ENCODE measurements around the gene KLHL2. TPM values are rescaled to one million over a fixed set of nuclear protein-coding genes. Genes with fewer than 3 reads are reported as not detected.

Gene KLHL2
- total and polyA plus RNA-seq, 9 of the 15 experiments (the other 6 are each of a cell fraction or from before 2014, with no cell fraction given) = 2.5 to 11.3 (median 6.1) TPM

DNA sequence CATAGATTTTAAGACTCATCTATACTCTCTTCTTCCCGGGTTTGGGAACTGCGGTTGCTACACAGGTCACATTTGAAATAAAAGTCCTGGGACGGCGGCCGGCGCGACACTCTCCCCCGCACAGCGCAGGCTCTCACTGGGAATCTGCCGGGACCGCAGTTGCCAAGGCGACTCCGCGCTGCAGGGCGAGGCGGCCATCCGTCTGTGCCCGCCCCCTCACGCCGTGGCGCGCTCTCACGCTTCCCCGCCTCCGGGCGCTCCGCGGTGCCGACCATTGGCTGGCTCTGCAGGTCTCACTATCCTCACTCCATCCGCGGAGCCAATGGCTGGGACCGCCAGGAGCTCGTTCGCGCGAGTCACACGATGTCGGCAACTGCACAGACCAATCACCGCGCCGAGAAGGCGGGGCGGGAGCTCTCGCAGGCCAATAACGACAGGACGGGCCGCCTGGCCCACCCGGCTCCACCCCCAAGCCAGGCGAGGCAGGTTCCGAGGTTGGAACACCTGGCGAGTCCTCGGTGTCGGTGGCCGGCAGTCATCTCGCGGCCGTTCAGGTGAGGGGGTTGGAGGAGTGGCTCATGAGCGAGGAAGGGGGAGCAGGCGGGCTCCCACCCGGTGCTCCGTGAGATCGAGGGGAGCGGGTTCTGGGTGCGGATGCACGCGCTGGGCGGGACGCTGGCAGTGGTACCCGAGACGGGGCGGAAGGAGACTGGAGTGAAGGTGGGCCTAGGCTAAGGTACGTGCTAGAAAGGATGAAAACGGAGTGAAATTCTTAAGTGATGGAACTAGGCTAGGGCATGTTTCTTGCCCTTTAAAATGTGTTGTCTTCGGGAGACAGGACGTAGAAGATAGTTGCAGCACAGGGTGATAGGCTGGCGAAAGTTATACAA, 120.1 kb downstream of the KLHL2 start, which contains the start of gene MSMO1 (continued):
- TF ChIP-seq MYC (IDR thresholded peaks at IDR 0.05; ENCODE audit: low read depth, low read length) (peak; percentile 77), MYC (CRISPR knock-in tag; IDR thresholded peaks at IDR 0.05; ENCODE audit: borderline replicate concordance, low read depth) (no peak), NONO (IDR thresholded peaks at IDR 0.05; ENCODE audit: low read depth in 2 of 2, low read length in 1 of 2) (no peak), ZNF444 (CRISPR knock-in tag; IDR thresholded peaks at IDR 0.05) (no peak), ZNF217 (CRISPR knock-in tag; IDR thresholded peaks at IDR 0.05) (no peak), ZNF311 (CRISPR knock-in tag; IDR thresholded peaks at IDR 0.05) (no peak), NR2F6 (CRISPR knock-in tag; IDR thresholded peaks at IDR 0.05) (no peak), NCOA6 (IDR thresholded peaks at IDR 0.05) (no peak), NFRKB (IDR thresholded peaks at IDR 0.05; ENCODE audit: low read depth) (peak; percentile 74)
- TF ChIP-seq, protein P1, sequence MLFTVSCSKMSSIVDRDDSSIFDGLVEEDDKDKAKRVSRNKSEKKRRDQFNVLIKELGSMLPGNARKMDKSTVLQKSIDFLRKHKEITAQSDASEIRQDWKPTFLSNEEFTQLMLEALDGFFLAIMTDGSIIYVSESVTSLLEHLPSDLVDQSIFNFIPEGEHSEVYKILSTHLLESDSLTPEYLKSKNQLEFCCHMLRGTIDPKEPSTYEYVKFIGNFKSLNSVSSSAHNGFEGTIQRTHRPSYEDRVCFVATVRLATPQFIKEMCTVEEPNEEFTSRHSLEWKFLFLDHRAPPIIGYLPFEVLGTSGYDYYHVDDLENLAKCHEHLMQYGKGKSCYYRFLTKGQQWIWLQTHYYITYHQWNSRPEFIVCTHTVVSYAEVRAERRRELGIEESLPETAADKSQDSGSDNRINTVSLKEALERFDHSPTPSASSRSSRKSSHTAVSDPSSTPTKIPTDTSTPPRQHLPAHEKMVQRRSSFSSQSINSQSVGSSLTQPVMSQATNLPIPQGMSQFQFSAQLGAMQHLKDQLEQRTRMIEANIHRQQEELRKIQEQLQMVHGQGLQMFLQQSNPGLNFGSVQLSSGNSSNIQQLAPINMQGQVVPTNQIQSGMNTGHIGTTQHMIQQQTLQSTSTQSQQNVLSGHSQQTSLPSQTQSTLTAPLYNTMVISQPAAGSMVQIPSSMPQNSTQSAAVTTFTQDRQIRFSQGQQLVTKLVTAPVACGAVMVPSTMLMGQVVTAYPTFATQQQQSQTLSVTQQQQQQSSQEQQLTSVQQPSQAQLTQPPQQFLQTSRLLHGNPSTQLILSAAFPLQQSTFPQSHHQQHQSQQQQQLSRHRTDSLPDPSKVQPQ (CRISPR knock-in tag; IDR thresholded peaks at IDR 0.05; ENCODE audit: borderline replicate concordance) = no peak
- TF ChIP-seq, protein P2, sequence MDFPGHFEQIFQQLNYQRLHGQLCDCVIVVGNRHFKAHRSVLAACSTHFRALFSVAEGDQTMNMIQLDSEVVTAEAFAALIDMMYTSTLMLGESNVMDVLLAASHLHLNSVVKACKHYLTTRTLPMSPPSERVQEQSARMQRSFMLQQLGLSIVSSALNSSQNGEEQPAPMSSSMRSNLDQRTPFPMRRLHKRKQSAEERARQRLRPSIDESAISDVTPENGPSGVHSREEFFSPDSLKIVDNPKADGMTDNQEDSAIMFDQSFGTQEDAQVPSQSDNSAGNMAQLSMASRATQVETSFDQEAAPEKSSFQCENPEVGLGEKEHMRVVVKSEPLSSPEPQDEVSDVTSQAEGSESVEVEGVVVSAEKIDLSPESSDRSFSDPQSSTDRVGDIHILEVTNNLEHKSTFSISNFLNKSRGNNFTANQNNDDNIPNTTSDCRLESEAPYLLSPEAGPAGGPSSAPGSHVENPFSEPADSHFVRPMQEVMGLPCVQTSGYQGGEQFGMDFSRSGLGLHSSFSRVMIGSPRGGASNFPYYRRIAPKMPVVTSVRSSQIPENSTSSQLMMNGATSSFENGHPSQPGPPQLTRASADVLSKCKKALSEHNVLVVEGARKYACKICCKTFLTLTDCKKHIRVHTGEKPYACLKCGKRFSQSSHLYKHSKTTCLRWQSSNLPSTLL (IDR thresholded peaks at IDR 0.05) = no peak
- TF ChIP-seq, protein P3, sequence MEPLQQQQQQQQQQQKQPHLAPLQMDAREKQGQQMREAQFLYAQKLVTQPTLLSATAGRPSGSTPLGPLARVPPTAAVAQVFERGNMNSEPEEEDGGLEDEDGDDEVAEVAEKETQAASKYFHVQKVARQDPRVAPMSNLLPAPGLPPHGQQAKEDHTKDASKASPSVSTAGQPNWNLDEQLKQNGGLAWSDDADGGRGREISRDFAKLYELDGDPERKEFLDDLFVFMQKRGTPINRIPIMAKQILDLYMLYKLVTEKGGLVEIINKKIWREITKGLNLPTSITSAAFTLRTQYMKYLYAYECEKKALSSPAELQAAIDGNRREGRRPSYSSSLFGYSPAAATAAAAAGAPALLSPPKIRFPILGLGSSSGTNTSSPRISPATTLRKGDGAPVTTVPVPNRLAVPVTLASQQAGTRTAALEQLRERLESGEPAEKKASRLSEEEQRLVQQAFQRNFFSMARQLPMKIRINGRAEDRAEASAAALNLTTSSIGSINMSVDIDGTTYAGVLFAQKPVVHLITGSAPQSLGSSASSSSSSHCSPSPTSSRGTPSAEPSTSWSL (CRISPR knock-in tag; IDR thresholded peaks at IDR 0.05; ENCODE audit: borderline replicate concordance) = no peak
- TF ChIP-seq, protein P4, sequence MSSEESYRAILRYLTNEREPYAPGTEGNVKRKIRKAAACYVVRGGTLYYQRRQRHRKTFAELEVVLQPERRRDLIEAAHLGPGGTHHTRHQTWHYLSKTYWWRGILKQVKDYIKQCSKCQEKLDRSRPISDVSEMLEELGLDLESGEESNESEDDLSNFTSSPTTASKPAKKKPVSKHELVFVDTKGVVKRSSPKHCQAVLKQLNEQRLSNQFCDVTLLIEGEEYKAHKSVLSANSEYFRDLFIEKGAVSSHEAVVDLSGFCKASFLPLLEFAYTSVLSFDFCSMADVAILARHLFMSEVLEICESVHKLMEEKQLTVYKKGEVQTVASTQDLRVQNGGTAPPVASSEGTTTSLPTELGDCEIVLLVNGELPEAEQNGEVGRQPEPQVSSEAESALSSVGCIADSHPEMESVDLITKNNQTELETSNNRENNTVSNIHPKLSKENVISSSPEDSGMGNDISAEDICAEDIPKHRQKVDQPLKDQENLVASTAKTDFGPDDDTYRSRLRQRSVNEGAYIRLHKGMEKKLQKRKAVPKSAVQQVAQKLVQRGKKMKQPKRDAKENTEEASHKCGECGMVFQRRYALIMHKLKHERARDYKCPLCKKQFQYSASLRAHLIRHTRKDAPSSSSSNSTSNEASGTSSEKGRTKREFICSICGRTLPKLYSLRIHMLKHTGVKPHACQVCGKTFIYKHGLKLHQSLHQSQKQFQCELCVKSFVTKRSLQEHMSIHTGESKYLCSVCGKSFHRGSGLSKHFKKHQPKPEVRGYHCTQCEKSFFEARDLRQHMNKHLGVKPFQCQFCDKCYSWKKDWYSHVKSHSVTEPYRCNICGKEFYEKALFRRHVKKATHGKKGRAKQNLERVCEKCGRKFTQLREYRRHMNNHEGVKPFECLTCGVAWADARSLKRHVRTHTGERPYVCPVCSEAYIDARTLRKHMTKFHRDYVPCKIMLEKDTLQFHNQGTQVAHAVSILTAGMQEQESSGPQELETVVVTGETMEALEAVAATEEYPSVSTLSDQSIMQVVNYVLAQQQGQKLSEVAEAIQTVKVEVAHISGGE (CRISPR knock-in tag; IDR thresholded peaks at IDR 0.05) = no peak
